Naive B cell (primary cell): Measurements from ENCODE around the gene LIPA. TPM values are rescaled to one million over a fixed set of nuclear protein-coding genes. Genes with fewer than 3 reads are reported as not detected.

Source experiments
- ATAC-seq, 2 donors: fragments of 150-1000 bp; cut with Tn5 transposase; 2 replicates each; pipeline ENCODE4 v1.10.0; 2021; ENCODE audit warnings: low read depth in 2 of 2, mild to moderate bottlenecking in 2 of 2, moderate library complexity in 2 of 2
- DNase-seq: peaks from one replicate; pipeline ENCODE4 v3.0.0; 2022
- H3K27ac Mint-ChIP-seq, 6 donors: one replicate each; pipeline ENCODE4 v1.8.0; 2020 to 2022; ENCODE audit warnings: mild to moderate bottlenecking in 6 of 6, mixed read lengths in 6 of 6, moderate library complexity in 5 of 6, inconsistent platforms in 2 of 6
- H3K27me3 Mint-ChIP-seq, 3 donors: one replicate each; pipeline ENCODE4 v1.8.0; 2021 to 2022; ENCODE audit warnings: mixed read lengths in 3 of 3, mild to moderate bottlenecking in 1 of 3
- H3K36me3 Mint-ChIP-seq, 2 donors: one replicate each; pipeline ENCODE4 v1.8.0; 2020 to 2022; ENCODE audit warnings: mixed read lengths in 2 of 2, inconsistent platforms in 1 of 2, mild to moderate bottlenecking in 1 of 2
- H3K4me1 Mint-ChIP-seq, 3 donors: one replicate each; pipeline ENCODE4 v1.8.0; 2020 to 2022; ENCODE audit warnings: mixed read lengths in 3 of 3, inconsistent platforms in 1 of 3, mild to moderate bottlenecking in 1 of 3, moderate library complexity in 1 of 3
- H3K4me3 Mint-ChIP-seq, 8 donors: one replicate each; pipeline ENCODE4 v1.8.0; 2020 to 2022; ENCODE audit warnings: mild to moderate bottlenecking in 8 of 8, mixed read lengths in 8 of 8, moderate library complexity in 8 of 8, inconsistent platforms in 2 of 8
- H3K9me3 Mint-ChIP-seq, 7 donors: one replicate each; pipeline ENCODE4 v1.8.0; 2020 to 2022; ENCODE audit warnings: mixed read lengths in 7 of 7, mild to moderate bottlenecking in 5 of 7, inconsistent platforms in 2 of 7, moderate library complexity in 1 of 7
- polyA plus RNA-seq, 6 donors: library from polyadenylated mRNA; unstranded; fragments of 300-500 nt; fragmentation: Illumina TruSeq; gene quantifications; one replicate each; pipeline ENCODE4 v1.2.3, GENCODE V29; 2021; ENCODE audit warnings: low read depth in 6 of 6

Gene LIPA
- polyA plus RNA-seq, 6 donors from 2014 or later = 134 to 178 (median 159) TPM

- Mint-ChIP-seq H3K36me3 (peaks cover 9 to 13% of the 10 kb centered on the region in 2 donors), H3K4me3 (peak overlapping the region in 7 of 8 donors; percentile 13 to 84 (median 61)), H3K4me1 (peaks cover 33 to 65% (median 39%) of the 10 kb centered on the region in 3 donors), H3K9me3 (no peaks in the 10 kb centered on the region), H3K27me3 (no peaks in the 10 kb centered on the region), H3K27ac (peak overlapping the region; percentile 48 to 93 (median 84))
- DNase-seq (no peak), ATAC-seq (peak; percentile 57 to 64)
Measured at GRCh38 chr10:89242840-89243568, 8.6 kb downstream of the LIPA start.

- no peaks in the 10 kb centered on the region for H3K9me3 Mint-ChIP-seq
- H3K27ac Mint-ChIP-seq = peak overlapping the region in 1 of 6 donors; percentile 18
- peak overlapping the region in 3 of 8 donors; percentile 15 to 40 (median 34) for H3K4me3 Mint-ChIP-seq
- H3K27me3 Mint-ChIP-seq = no peaks in the 10 kb centered on the region
- ATAC-seq (no peak), DNase-seq (no peak)
- peaks cover 33 to 62% (median 45%) of the 10 kb centered on the region in 3 donors for H3K4me1 Mint-ChIP-seq
- H3K36me3 Mint-ChIP-seq = peaks cover 9 to 19% of the 10 kb centered on the region in 2 donors
Measured at GRCh38 chr10:89242345-89242684, 9.3 kb downstream of the LIPA start.

GRCh38 chr10:89241486-89242344, 9.9 kb downstream of the LIPA start:
- DNase-seq (no peak), ATAC-seq (no peak)
- Mint-ChIP-seq H3K27me3 (no peaks in the 10 kb centered on the region), H3K4me3 (peak overlapping the region in 3 of 8 donors; percentile 15 to 63 (median 40)), H3K27ac (peak overlapping the region in 1 of 6 donors; percentile 30), H3K9me3 (no peaks in the 10 kb centered on the region), H3K36me3 (peaks cover 11 to 19% of the 10 kb centered on the region in 2 donors), H3K4me1 (peaks cover 33 to 61% (median 46%) of the 10 kb centered on the region in 3 donors)

- H3K4me3 Mint-ChIP-seq = peak overlapping the region in 1 of 8 donors; percentile 0
Measured at GRCh38 chr10:89241026-89241425, 10.5 kb downstream of the LIPA start.

GRCh38 chr10:89240519-89240918, 11.1 kb downstream of the LIPA start:
- Mint-ChIP-seq H3K9me3 (no peaks in the 10 kb centered on the region), H3K4me1 (peaks cover 28 to 54% (median 52%) of the 10 kb centered on the region in 3 donors), H3K27ac (peak overlapping the region in 1 of 6 donors; percentile 44), H3K36me3 (peaks cover 18 to 19% of the 10 kb centered on the region in 2 donors), H3K27me3 (no peaks in the 10 kb centered on the region), H3K4me3 (no peak overlapping the region)
- ATAC-seq = no peak
- DNase-seq = no peak

More at GRCh38 chr10:89241026-89241425, 10.5 kb downstream of the LIPA start:
- H3K27ac Mint-ChIP-seq = no peak overlapping the region
- DNase-seq (no peak), ATAC-seq (no peak)
- peaks cover 17 to 19% of the 10 kb centered on the region in 2 donors for H3K36me3 Mint-ChIP-seq
- H3K27me3 Mint-ChIP-seq = no peaks in the 10 kb centered on the region
- H3K4me1 Mint-ChIP-seq = peaks cover 33 to 60% (median 52%) of the 10 kb centered on the region in 3 donors
- no peaks in the 10 kb centered on the region for H3K9me3 Mint-ChIP-seq

GRCh38 chr10:89238956-89239644, 12.5 kb downstream of the LIPA start:
- H3K27me3 Mint-ChIP-seq = no peaks in the 10 kb centered on the region
- peak overlapping the region in 1 of 6 donors; percentile 80 for H3K27ac Mint-ChIP-seq
- H3K36me3 Mint-ChIP-seq = peaks cover 19 to 28% of the 10 kb centered on the region in 2 donors
- no peaks in the 10 kb centered on the region for H3K9me3 Mint-ChIP-seq
- ATAC-seq = no peak
- DNase-seq = no peak
- peaks cover 25 to 47% (median 42%) of the 10 kb centered on the region in 3 donors for H3K4me1 Mint-ChIP-seq
- no peak overlapping the region for H3K4me3 Mint-ChIP-seq

- ATAC-seq = no peak
- Mint-ChIP-seq H3K4me1 (peaks cover 18 to 35% (median 29%) of the 10 kb centered on the region in 3 donors), H3K4me3 (no peak overlapping the region), H3K27ac (peak overlapping the region in 2 of 6 donors; percentile 16 to 45), H3K36me3 (peaks cover 20 to 28% of the 10 kb centered on the region in 2 donors), H3K27me3 (no peaks in the 10 kb centered on the region), H3K9me3 (no peaks in the 10 kb centered on the region)
- no peak for DNase-seq
Measured at GRCh38 chr10:89237849-89238248, 13.7 kb downstream of the LIPA start.

GRCh38 chr10:89236226-89236797, 15.3 kb downstream of the LIPA start:
- H3K27ac Mint-ChIP-seq = no peak overlapping the region
- no peaks in the 10 kb centered on the region for H3K9me3 Mint-ChIP-seq
- ATAC-seq (no peak), DNase-seq (no peak)
- peaks cover 15 to 24% (median 16%) of the 10 kb centered on the region in 3 donors for H3K4me1 Mint-ChIP-seq
- H3K27me3 Mint-ChIP-seq = no peaks in the 10 kb centered on the region
- H3K4me3 Mint-ChIP-seq = no peak overlapping the region
- H3K36me3 Mint-ChIP-seq = peaks cover 34 to 35% of the 10 kb centered on the region in 2 donors

- ATAC-seq = no peak
- H3K27me3 Mint-ChIP-seq = no peaks in the 10 kb centered on the region
- H3K27ac Mint-ChIP-seq = no peak overlapping the region
Measured at GRCh38 chr10:89235073-89235798, 16.3 kb downstream of the LIPA start.

GRCh38 chr10:89233033-89233432, 18.5 kb downstream of the LIPA start:
- Mint-ChIP-seq H3K9me3 (no peaks in the 10 kb centered on the region), H3K4me1 (peaks cover 0 to 15% (median 13%) of the 10 kb centered on the region in 3 donors), H3K27ac (no peak overlapping the region), H3K36me3 (peaks cover 29 to 37% of the 10 kb centered on the region in 2 donors), H3K4me3 (no peak overlapping the region), H3K27me3 (no peaks in the 10 kb centered on the region)
- no peak for ATAC-seq
- no peak for DNase-seq

More at GRCh38 chr10:89235073-89235798, 16.3 kb downstream of the LIPA start:
- H3K4me1 Mint-ChIP-seq = peaks cover 10 to 23% (median 15%) of the 10 kb centered on the region in 3 donors
- peaks cover 34 to 35% of the 10 kb centered on the region in 2 donors for H3K36me3 Mint-ChIP-seq
- H3K9me3 Mint-ChIP-seq = no peaks in the 10 kb centered on the region
- no peak overlapping the region for H3K4me3 Mint-ChIP-seq
- DNase-seq = no peak

GRCh38 chr10:89228962-89229361, 22.6 kb downstream of the LIPA start:
- no peak for ATAC-seq
- no peak for DNase-seq
- Mint-ChIP-seq H3K27me3 (no peaks in the 10 kb centered on the region), H3K36me3 (peaks cover 34% of the 10 kb centered on the region in 2 donors), H3K4me1 (peaks cover 9 to 15% (median 15%) of the 10 kb centered on the region in 3 donors), H3K4me3 (no peak overlapping the region), H3K9me3 (peaks cover 0 to 2% (median 0%) of the 10 kb centered on the region in 7 donors), H3K27ac (peak overlapping the region in 1 of 6 donors; percentile 39)

- H3K27ac Mint-ChIP-seq = no peak overlapping the region
- H3K4me1 Mint-ChIP-seq = peaks cover 9 to 15% (median 13%) of the 10 kb centered on the region in 3 donors
- no peaks in the 10 kb centered on the region for H3K27me3 Mint-ChIP-seq
- peaks cover 0 to 2% (median 0%) of the 10 kb centered on the region in 7 donors for H3K9me3 Mint-ChIP-seq
- no peak for DNase-seq
- ATAC-seq = no peak
- H3K4me3 Mint-ChIP-seq = no peak overlapping the region
- peaks cover 34 to 40% of the 10 kb centered on the region in 2 donors for H3K36me3 Mint-ChIP-seq
Measured at GRCh38 chr10:89228146-89228545, 23.4 kb downstream of the LIPA start.
